ENCODE measurements around the gene RAP1GAP2. TPM values are rescaled to one million over a fixed set of nuclear protein-coding genes. Genes with fewer than 3 reads are reported as not detected.
"Not testable (repeated sequence)": the region's sequence is repeated elsewhere in the genome, so short reads cannot be mapped to it uniquely, and the experiment has no call there.

Gene RAP1GAP2
- total RNA-seq, 2 donors from 2014 or later, result 77.3 to 109 TPM

GRCh38 chr17:2808367-2809335 lies 12.4 kb downstream of the RAP1GAP2 start:
- ATAC-seq (no peak), DNase-seq (no peak)
- Mint-ChIP-seq H3K4me1 (peaks cover 37% of the 10 kb centered on the region), H3K36me3 (ENCODE audit: low read depth) (no peaks in the 10 kb centered on the region), H3K27me3 (no peaks in the 10 kb centered on the region), H3K4me3 (no peak overlapping the region), H3K27ac (no peak overlapping the region)
- no peaks in the 10 kb centered on the region for H3K9me3 ChIP-seq (ENCODE audit: control insufficient read depth, low read length, poor library complexity, severe bottlenecking)

GRCh38 chr17:2809337-2809736 lies 13.1 kb downstream of the RAP1GAP2 start:
- Mint-ChIP-seq H3K4me3 (no peak overlapping the region), H3K27ac (no peak overlapping the region), H3K27me3 (no peaks in the 10 kb centered on the region), H3K4me1 (peaks cover 41% of the 10 kb centered on the region), H3K36me3 (ENCODE audit: low read depth) (no peaks in the 10 kb centered on the region)
- ATAC-seq, result no peak
- H3K9me3 ChIP-seq (ENCODE audit: control insufficient read depth, low read length, poor library complexity, severe bottlenecking), result no peaks in the 10 kb centered on the region
- DNase-seq, result no peak

- no peak for DNase-seq
- peaks cover 28% of the 10 kb centered on the region for H3K4me1 Mint-ChIP-seq
- ATAC-seq, result peak; percentile 2
Observed at GRCh38 chr17:2814049-2814448, 17.8 kb downstream of the RAP1GAP2 start.

GRCh38 chr17:2814481-2815341 lies 18.5 kb downstream of the RAP1GAP2 start:
- Mint-ChIP-seq H3K4me1 (peaks cover 29% of the 10 kb centered on the region), H3K36me3 (ENCODE audit: low read depth) (no peaks in the 10 kb centered on the region), H3K4me3 (peak overlapping the region; percentile 82), H3K27ac (peak overlapping the region; percentile 93), H3K27me3 (no peaks in the 10 kb centered on the region)
- ATAC-seq (peak; percentile 83), DNase-seq (peak; percentile 79 to 90 (median 87))
- H3K9me3 ChIP-seq (ENCODE audit: control insufficient read depth, low read length, poor library complexity, severe bottlenecking), result no peaks in the 10 kb centered on the region

More at GRCh38 chr17:2814049-2814448, 17.8 kb downstream of the RAP1GAP2 start:
- no peaks in the 10 kb centered on the region for H3K27me3 Mint-ChIP-seq
- H3K9me3 ChIP-seq (ENCODE audit: control insufficient read depth, low read length, poor library complexity, severe bottlenecking), result no peaks in the 10 kb centered on the region
- H3K27ac Mint-ChIP-seq, result peak overlapping the region; percentile 93
- H3K4me3 Mint-ChIP-seq, result peak overlapping the region; percentile 82
- no peaks in the 10 kb centered on the region for H3K36me3 Mint-ChIP-seq (ENCODE audit: low read depth)

GRCh38 chr17:2815781-2816185 lies 19.5 kb downstream of the RAP1GAP2 start:
- DNase-seq (no peak), ATAC-seq (no peak)
- Mint-ChIP-seq H3K27me3 (no peaks in the 10 kb centered on the region), H3K27ac (peak overlapping the region; percentile 86), H3K4me1 (peaks cover 29% of the 10 kb centered on the region), H3K4me3 (no peak overlapping the region), H3K36me3 (ENCODE audit: low read depth) (no peaks in the 10 kb centered on the region)
- H3K9me3 ChIP-seq (ENCODE audit: control insufficient read depth, low read length, poor library complexity, severe bottlenecking), result no peaks in the 10 kb centered on the region

- no peaks in the 10 kb centered on the region for H3K9me3 ChIP-seq (ENCODE audit: control insufficient read depth, low read length, poor library complexity, severe bottlenecking)
- H3K36me3 Mint-ChIP-seq (ENCODE audit: low read depth), result no peaks in the 10 kb centered on the region
- DNase-seq (no peak), ATAC-seq (no peak)
- H3K27ac Mint-ChIP-seq, result peak overlapping the region; percentile 14
- H3K4me3 Mint-ChIP-seq, result no peak overlapping the region
- H3K4me1 Mint-ChIP-seq, result peaks cover 25% of the 10 kb centered on the region
- H3K27me3 Mint-ChIP-seq, result no peaks in the 10 kb centered on the region
Observed at GRCh38 chr17:2816688-2817087, 20.4 kb downstream of the RAP1GAP2 start.

GRCh38 chr17:2819294-2819693 lies 23.1 kb downstream of the RAP1GAP2 start:
- not testable (repeated sequence) for ATAC-seq; DNase-seq; H3K27me3 Mint-ChIP-seq; H3K36me3 Mint-ChIP-seq (ENCODE audit: low read depth); H3K9me3 ChIP-seq (ENCODE audit: control insufficient read depth, low read length, poor library complexity, severe bottlenecking); H3K4me3 Mint-ChIP-seq; H3K27ac Mint-ChIP-seq
- peaks cover 11% of the 10 kb centered on the region for H3K4me1 Mint-ChIP-seq

- Mint-ChIP-seq H3K4me3 (no peak overlapping the region), H3K36me3 (ENCODE audit: low read depth) (no peaks in the 10 kb centered on the region), H3K27ac (peak overlapping the region; percentile 29), H3K27me3 (no peaks in the 10 kb centered on the region), H3K4me1 (peaks cover 12% of the 10 kb centered on the region)
- DNase-seq, result no peak
- H3K9me3 ChIP-seq (ENCODE audit: control insufficient read depth, low read length, poor library complexity, severe bottlenecking), result no peaks in the 10 kb centered on the region
- no peak for ATAC-seq
Observed at GRCh38 chr17:2819921-2820501, 23.8 kb downstream of the RAP1GAP2 start.

- DNase-seq (no peak), ATAC-seq (no peak)
- H3K27me3 Mint-ChIP-seq, result no peaks in the 10 kb centered on the region
- peaks cover 4% of the 10 kb centered on the region for H3K36me3 Mint-ChIP-seq (ENCODE audit: low read depth)
- H3K27ac Mint-ChIP-seq, result no peak overlapping the region
- H3K4me1 Mint-ChIP-seq, result peaks cover 18% of the 10 kb centered on the region
- no peaks in the 10 kb centered on the region for H3K9me3 ChIP-seq (ENCODE audit: control insufficient read depth, low read length, poor library complexity, severe bottlenecking)
- no peak overlapping the region for H3K4me3 Mint-ChIP-seq
Observed at GRCh38 chr17:2821868-2822267, 25.6 kb downstream of the RAP1GAP2 start.

- no peak for ATAC-seq
- Mint-ChIP-seq H3K4me1 (peaks cover 22% of the 10 kb centered on the region), H3K36me3 (ENCODE audit: low read depth) (peaks cover 4% of the 10 kb centered on the region), H3K27ac (no peak overlapping the region), H3K27me3 (no peaks in the 10 kb centered on the region), H3K4me3 (no peak overlapping the region)
- no peak for DNase-seq
- H3K9me3 ChIP-seq (ENCODE audit: control insufficient read depth, low read length, poor library complexity, severe bottlenecking), result no peaks in the 10 kb centered on the region
Observed at GRCh38 chr17:2822358-2822757, 26.1 kb downstream of the RAP1GAP2 start.

GRCh38 chr17:2825253-2825970 lies 29.2 kb downstream of the RAP1GAP2 start:
- no peak for ATAC-seq
- Mint-ChIP-seq H3K27ac (peak overlapping the region; percentile 11), H3K27me3 (no peaks in the 10 kb centered on the region)

GRCh38 chr17:2828397-2829038 lies 32.3 kb downstream of the RAP1GAP2 start:
- Mint-ChIP-seq H3K27me3 (no peaks in the 10 kb centered on the region), H3K4me3 (peak overlapping the region; percentile 74), H3K4me1 (peaks cover 28% of the 10 kb centered on the region), H3K27ac (peak overlapping the region; percentile 71), H3K36me3 (ENCODE audit: low read depth) (peaks cover 4% of the 10 kb centered on the region)
- ATAC-seq, result peak; percentile 88
- peak; percentile 65 to 80 (median 71) for DNase-seq
- H3K9me3 ChIP-seq (ENCODE audit: control insufficient read depth, low read length, poor library complexity, severe bottlenecking), result no peaks in the 10 kb centered on the region

More at GRCh38 chr17:2825253-2825970, 29.2 kb downstream of the RAP1GAP2 start:
- no peak for DNase-seq
- no peaks in the 10 kb centered on the region for H3K9me3 ChIP-seq (ENCODE audit: control insufficient read depth, low read length, poor library complexity, severe bottlenecking)
- H3K36me3 Mint-ChIP-seq (ENCODE audit: low read depth), result peaks cover 4% of the 10 kb centered on the region
- peaks cover 31% of the 10 kb centered on the region for H3K4me1 Mint-ChIP-seq
- no peak overlapping the region for H3K4me3 Mint-ChIP-seq
